RWPE2 (cell line): ENCODE measurements around the gene ATP13A2.

Source experiments
- ATAC-seq: fragments of 200-7000 bp; cut with Tn5 transposase; 3 replicates; pipeline ENCODE4 v1.9.1; 2021; ENCODE audit warnings: low read depth
- DNase-seq: peaks from one replicate; pipeline ENCODE4 v3.0.0-alpha.2; 2020; ENCODE audit warnings: low spot score
- H3K27ac ChIP-seq: fragments of 450-650 bp; 2 replicates; pipeline ENCODE4 v1.5.1; 2017; ENCODE audit warnings: mild to moderate bottlenecking; ENCODE audit not compliant: poor library complexity, severe bottlenecking
- H3K27me3 ChIP-seq: fragments of 250-450 bp; sonication (Bioruptor Pico); 2 replicates; pipeline ENCODE4 v1.5.1; 2021; ENCODE audit warnings: mild to moderate bottlenecking, moderate library complexity; ENCODE audit not compliant: insufficient read depth, poor library complexity, severe bottlenecking
- H3K36me3 ChIP-seq: fragments of 250-450 bp; sonication (Bioruptor Pico); 2 replicates; pipeline ENCODE4 v1.5.1; 2020; ENCODE audit warnings: low read depth, mild to moderate bottlenecking, moderate library complexity
- H3K4me1 ChIP-seq: fragments of 250-450 bp; sonication (Bioruptor Pico); 2 replicates; pipeline ENCODE4 v1.5.1; 2021; ENCODE audit warnings: mild to moderate bottlenecking, moderate library complexity; ENCODE audit not compliant: insufficient read depth, poor library complexity, severe bottlenecking
- H3K4me3 ChIP-seq: fragments of 250-450 bp; sonication (Bioruptor Pico); 2 replicates; pipeline ENCODE4 v1.5.1; 2021; ENCODE audit warnings: mild to moderate bottlenecking, moderate library complexity; ENCODE audit not compliant: severe bottlenecking
- H3K9me3 ChIP-seq: fragments of 250-450 bp; sonication (Bioruptor Pico); 2 replicates; pipeline ENCODE4 v1.5.1; 2021; ENCODE audit warnings: mild to moderate bottlenecking, moderate library complexity; ENCODE audit not compliant: severe bottlenecking
- TF ChIP-seq, protein P1 (sequence below): fragments of 450-650 bp; IDR thresholded peaks from one replicate; pipeline ENCODE4 v1.5.1; 2017; ENCODE audit warnings: mild to moderate bottlenecking, moderate library complexity; ENCODE audit not compliant: poor library complexity, severe bottlenecking

Gene ATP13A2

GRCh38 chr1:16993521-16994038 is 18.1 kb downstream of the ATP13A2 start:
- ATAC-seq (no peak), DNase-seq (peak; percentile 55)
- no peak overlapping the region for H3K4me3 ChIP-seq
- TF ChIP-seq, protein P1, sequence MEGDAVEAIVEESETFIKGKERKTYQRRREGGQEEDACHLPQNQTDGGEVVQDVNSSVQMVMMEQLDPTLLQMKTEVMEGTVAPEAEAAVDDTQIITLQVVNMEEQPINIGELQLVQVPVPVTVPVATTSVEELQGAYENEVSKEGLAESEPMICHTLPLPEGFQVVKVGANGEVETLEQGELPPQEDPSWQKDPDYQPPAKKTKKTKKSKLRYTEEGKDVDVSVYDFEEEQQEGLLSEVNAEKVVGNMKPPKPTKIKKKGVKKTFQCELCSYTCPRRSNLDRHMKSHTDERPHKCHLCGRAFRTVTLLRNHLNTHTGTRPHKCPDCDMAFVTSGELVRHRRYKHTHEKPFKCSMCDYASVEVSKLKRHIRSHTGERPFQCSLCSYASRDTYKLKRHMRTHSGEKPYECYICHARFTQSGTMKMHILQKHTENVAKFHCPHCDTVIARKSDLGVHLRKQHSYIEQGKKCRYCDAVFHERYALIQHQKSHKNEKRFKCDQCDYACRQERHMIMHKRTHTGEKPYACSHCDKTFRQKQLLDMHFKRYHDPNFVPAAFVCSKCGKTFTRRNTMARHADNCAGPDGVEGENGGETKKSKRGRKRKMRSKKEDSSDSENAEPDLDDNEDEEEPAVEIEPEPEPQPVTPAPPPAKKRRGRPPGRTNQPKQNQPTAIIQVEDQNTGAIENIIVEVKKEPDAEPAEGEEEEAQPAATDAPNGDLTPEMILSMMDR: no peak
- H3K4me1 ChIP-seq: no peaks in the 10 kb centered on the region
- H3K9me3 ChIP-seq: no peaks in the 10 kb centered on the region
- H3K36me3 ChIP-seq: peaks cover 7% of the 10 kb centered on the region
- H3K27me3 ChIP-seq: no peaks in the 10 kb centered on the region
- no peak overlapping the region for H3K27ac ChIP-seq

DNA sequence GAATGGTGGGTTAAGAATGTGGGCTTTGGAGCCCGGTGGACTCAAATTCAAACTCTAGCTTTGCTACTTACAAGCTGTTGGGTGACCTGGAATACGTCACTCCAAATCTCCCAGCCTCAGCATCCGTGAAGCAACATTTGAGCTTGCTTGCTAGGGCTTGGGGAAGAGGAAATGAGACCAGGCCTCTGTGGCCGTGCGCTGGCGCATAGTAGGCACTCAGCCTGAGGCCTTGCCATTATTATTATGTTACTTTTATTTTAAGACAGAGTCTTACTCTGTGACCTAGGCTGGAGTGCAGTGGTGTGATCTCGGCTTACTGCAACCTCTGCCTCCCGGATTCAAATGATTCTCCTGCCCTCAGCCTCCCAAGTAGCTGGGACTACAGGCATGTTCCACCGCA is 19.1 kb downstream of the ATP13A2 start:
- no peak overlapping the region for H3K27ac ChIP-seq
- no peaks in the 10 kb centered on the region; the same call in 1 of the 2 replicates for H3K36me3 ChIP-seq
- H3K4me3 ChIP-seq: no peak overlapping the region
- H3K27me3 ChIP-seq: no peaks in the 10 kb centered on the region
- ATAC-seq (no peak), DNase-seq (no peak)
- TF ChIP-seq, protein P1: no peak
- no peaks in the 10 kb centered on the region for H3K4me1 ChIP-seq
- H3K9me3 ChIP-seq: no peaks in the 10 kb centered on the region

- Histone ChIP-seq H3K36me3 (no peaks in the 10 kb centered on the region; the same call in 1 of the 2 replicates), H3K27me3 (no peaks in the 10 kb centered on the region), H3K9me3 (no peaks in the 10 kb centered on the region), H3K4me3 (no peak overlapping the region), H3K27ac (no peak overlapping the region), H3K4me1 (no peaks in the 10 kb centered on the region)
- peak; percentile 56 for DNase-seq
- no peak for ATAC-seq
- TF ChIP-seq, protein P1: no peak
Observed at GRCh38 chr1:16992102-16992501, 19.6 kb downstream of the ATP13A2 start.

- ATAC-seq (no peak), DNase-seq (peak; percentile 64)
- H3K36me3 ChIP-seq: no peaks in the 10 kb centered on the region; the same call in 1 of the 2 replicates
- H3K4me3 ChIP-seq: no peak overlapping the region
- no peak overlapping the region for H3K27ac ChIP-seq
- no peaks in the 10 kb centered on the region for H3K27me3 ChIP-seq
- no peaks in the 10 kb centered on the region for H3K4me1 ChIP-seq
- TF ChIP-seq, protein P1: no peak
- H3K9me3 ChIP-seq: no peaks in the 10 kb centered on the region
Observed at GRCh38 chr1:16991571-16991970, 20.2 kb downstream of the ATP13A2 start.

DNA sequence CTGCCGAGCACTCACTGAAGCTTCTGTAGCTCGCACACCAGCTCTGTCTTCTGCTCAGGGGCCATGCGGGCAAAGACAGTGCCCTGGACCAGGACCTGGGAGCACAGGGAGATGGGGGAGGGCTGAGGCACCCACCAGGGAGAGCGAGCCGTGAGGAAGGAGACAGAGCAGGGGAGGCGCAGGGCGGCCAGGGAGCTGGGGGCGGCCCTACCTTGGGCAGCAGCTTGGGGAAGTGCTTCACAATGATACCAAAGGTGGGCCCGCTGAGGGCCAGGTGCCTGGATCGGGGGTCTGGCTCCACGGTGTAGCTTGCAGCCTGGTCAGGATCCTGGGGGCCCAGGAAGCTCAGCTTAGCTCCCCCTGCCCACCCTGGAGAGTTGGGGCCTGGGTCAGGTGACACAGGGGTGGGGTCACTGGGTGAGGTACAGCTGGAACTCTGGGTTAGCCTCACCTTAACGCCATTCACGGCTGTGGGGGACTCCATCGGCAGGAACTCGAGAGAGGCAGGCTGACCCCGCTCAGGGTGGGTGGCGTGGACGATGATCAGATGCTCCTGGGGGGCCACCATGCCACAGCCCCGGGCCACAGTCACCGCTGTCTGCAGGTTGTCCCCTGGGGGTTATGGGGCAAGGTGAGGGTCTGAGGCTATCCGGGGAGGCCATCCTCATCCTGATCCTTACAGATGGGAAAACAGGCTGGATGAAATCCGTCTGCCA is 21.9 kb downstream of the ATP13A2 start:
- Histone ChIP-seq H3K27ac (no peak overlapping the region), H3K4me3 (no peak overlapping the region), H3K4me1 (no peaks in the 10 kb centered on the region), H3K9me3 (no peaks in the 10 kb centered on the region), H3K27me3 (no peaks in the 10 kb centered on the region), H3K36me3 (no peaks in the 10 kb centered on the region; the same call in 1 of the 2 replicates)
- DNase-seq: peak; percentile 62
- no peak for ATAC-seq
- TF ChIP-seq, protein P1: no peak
